Neutrophil (primary cell): ENCODE data around the gene PRM3.

Experiments used
- H3K27ac ChIP-seq: fragments of 200-600 bp; sonication (generic); 2 replicates; pipeline ENCODE4 v1.5.1; 2016; ENCODE audit warnings: mild to moderate bottlenecking, moderate library complexity
- H3K27me3 ChIP-seq: fragments of 200-600 bp; sonication (generic); 2 replicates; pipeline ENCODE4 v1.6.0; 2016; ENCODE audit warnings: mild to moderate bottlenecking
- H3K36me3 ChIP-seq: fragments of 200-600 bp; sonication (generic); 2 replicates; pipeline ENCODE4 v1.5.1; 2017
- H3K4me1 ChIP-seq, 2 experiments: fragments of 200-600 bp in 1 of 2; sonication (generic) in 1 of 2; 1 replicate in 1 of 2; 2 replicates in 1 of 2; pipeline versions ENCODE4 v1.5.1 to v1.6.1; 2013 to 2016; ENCODE audit warnings: low read depth in 1 of 2, low read length in 1 of 2, mild to moderate bottlenecking in 1 of 2, moderate library complexity in 1 of 2; ENCODE audit not compliant: control insufficient read depth in 1 of 2, insufficient read depth in 1 of 2
- H3K4me3 ChIP-seq, 2 experiments: fragments of 200-600 bp in 1 of 2; sonication (generic) in 1 of 2; 1 replicate in 1 of 2; 2 replicates in 1 of 2; pipeline ENCODE4 v1.5.1; 2013 to 2016; ENCODE audit warnings: low read depth in 1 of 2, low read length in 1 of 2, mild to moderate bottlenecking in 1 of 2, moderate library complexity in 1 of 2
- H3K9me3 ChIP-seq: fragments of 200-600 bp; sonication (generic); 2 replicates; pipeline ENCODE4 v1.5.1; 2016
- CTCF ChIP-seq: fragments of 200-600 bp; sonication (generic); IDR thresholded peaks from 2 replicates; pipeline ENCODE4 v1.5.1; 2016; ENCODE audit warnings: antibody characterized with exemption

Gene PRM3

GRCh38 chr16:11318817-11319216 lies 45.4 kb upstream of the PRM3 start:
- TF ChIP-seq CTCF = no peak
- H3K27me3 ChIP-seq = no peaks in the 10 kb centered on the region
- no peaks in the 10 kb centered on the region for H3K36me3 ChIP-seq
- H3K9me3 ChIP-seq = no peaks in the 10 kb centered on the region
- no peaks in the 10 kb centered on the region for H3K4me1 ChIP-seq
- H3K4me3 ChIP-seq = no peak overlapping the region
- no peak overlapping the region for H3K27ac ChIP-seq

- peaks cover 11 to 16% of the 10 kb centered on the region in 2 experiments for H3K4me1 ChIP-seq
- H3K36me3 ChIP-seq = no peaks in the 10 kb centered on the region
- no peak overlapping the region for H3K27ac ChIP-seq
- TF ChIP-seq CTCF = no peak
- no peaks in the 10 kb centered on the region for H3K9me3 ChIP-seq
- no peaks in the 10 kb centered on the region for H3K27me3 ChIP-seq
- H3K4me3 ChIP-seq = no peak overlapping the region
Measured at GRCh38 chr16:11316331-11317015, 43.0 kb upstream of the PRM3 start.

GRCh38 chr16:11315510-11315909 lies 42.1 kb upstream of the PRM3 start:
- Histone ChIP-seq H3K4me3 (no peak overlapping the region), H3K27ac (no peak overlapping the region), H3K4me1 (peaks cover 20 to 24% of the 10 kb centered on the region in 2 experiments), H3K36me3 (no peaks in the 10 kb centered on the region), H3K9me3 (no peaks in the 10 kb centered on the region), H3K27me3 (no peaks in the 10 kb centered on the region)
- TF ChIP-seq CTCF = no peak

GRCh38 chr16:11314309-11314894 lies 41.0 kb upstream of the PRM3 start:
- H3K4me1 ChIP-seq = peaks cover 30 to 35% of the 10 kb centered on the region in 2 experiments
- TF ChIP-seq CTCF = no peak

GRCh38 chr16:11313493-11314308 lies 40.3 kb upstream of the PRM3 start:
- TF ChIP-seq CTCF = no peak

More at GRCh38 chr16:11314309-11314894, 41.0 kb upstream of the PRM3 start:
- Histone ChIP-seq H3K27me3 (no peaks in the 10 kb centered on the region), H3K27ac (no peak overlapping the region), H3K9me3 (no peaks in the 10 kb centered on the region), H3K4me3 (no peak overlapping the region), H3K36me3 (no peaks in the 10 kb centered on the region)

More at GRCh38 chr16:11313493-11314308, 40.3 kb upstream of the PRM3 start:
- no peak overlapping the region for H3K27ac ChIP-seq
- H3K27me3 ChIP-seq = no peaks in the 10 kb centered on the region
- H3K4me1 ChIP-seq = peaks cover 36 to 42% of the 10 kb centered on the region in 2 experiments
- H3K36me3 ChIP-seq = no peaks in the 10 kb centered on the region
- no peaks in the 10 kb centered on the region for H3K9me3 ChIP-seq
- H3K4me3 ChIP-seq = no peak overlapping the region
